OCI-LY1 (cell line): ENCODE results near the gene NLRP3.
"Not testable (repeated sequence)": the region's sequence is repeated elsewhere in the genome, so short reads cannot be mapped to it uniquely, and the experiment has no call there.

Experiments used
- H2AFZ ChIP-seq: fragments of 200-600 bp; sonication (generic), shearing (Covaris generic); 2 replicates; pipeline ENCODE4 v1.6.0; 2014; ENCODE audit warnings: antibody characterized with exemption, mild to moderate bottlenecking, low read length
- H3F3A ChIP-seq: fragments of 200-600 bp; sonication (generic), shearing (Covaris generic); 2 replicates; pipeline ENCODE4 v1.6.0; 2014; ENCODE audit warnings: mild to moderate bottlenecking, antibody characterized with exemption, low read length, moderate library complexity; ENCODE audit not compliant: insufficient read depth
- H3K27ac ChIP-seq: fragments of 200-600 bp; sonication (generic); 2 replicates; pipeline ENCODE4 v1.5.1; 2014; ENCODE audit warnings: low read length, mixed run types, mild to moderate bottlenecking, low read depth; ENCODE audit not compliant: poor library complexity, severe bottlenecking
- H3K27me3 ChIP-seq: fragments of 200-600 bp; sonication (generic); 2 replicates; pipeline ENCODE4 v1.6.0; 2014; ENCODE audit warnings: antibody characterized with exemption, mild to moderate bottlenecking, low read length, moderate library complexity; ENCODE audit not compliant: insufficient read depth
- H3K36me3 ChIP-seq: fragments of 200-600 bp; sonication (generic); 2 replicates; pipeline ENCODE4 v1.6.1; 2014; ENCODE audit warnings: mild to moderate bottlenecking, antibody characterized with exemption, low read length, moderate library complexity, mixed read lengths; ENCODE audit not compliant: insufficient read depth
- H3K4me1 ChIP-seq: fragments of 200-600 bp; sonication (generic); 2 replicates; pipeline ENCODE4 v1.5.1; 2014; ENCODE audit warnings: mild to moderate bottlenecking, low read length, moderate library complexity; ENCODE audit not compliant: insufficient read depth, severe bottlenecking
- H3K4me2 ChIP-seq: fragments of 200-600 bp; sonication (generic), shearing (Covaris generic); 2 replicates; pipeline ENCODE4 v1.6.1; 2014; ENCODE audit warnings: low read length
- H3K4me3 ChIP-seq: fragments of 200-600 bp; sonication (generic); 2 replicates; pipeline ENCODE4 v1.5.1; 2014; ENCODE audit warnings: low read length, low read depth, mild to moderate bottlenecking, mixed read lengths; ENCODE audit not compliant: poor library complexity, severe bottlenecking
- H3K79me2 ChIP-seq: fragments of 200-600 bp; shearing (Covaris generic); 2 replicates; pipeline ENCODE4 v1.6.1; 2016; ENCODE audit warnings: mixed run types, low read length, mixed read lengths; ENCODE audit not compliant: insufficient read depth
- H3K9ac ChIP-seq: fragments of 200-600 bp; sonication (generic), shearing (Covaris generic); 2 replicates; pipeline ENCODE4 v1.6.1; 2014; ENCODE audit warnings: mild to moderate bottlenecking, low read length, mixed read lengths
- H3K9me2 ChIP-seq: fragments of 200-600 bp; sonication (generic), shearing (Covaris generic); 2 replicates; pipeline ENCODE4 v1.6.1; 2014; ENCODE audit warnings: low read depth, mild to moderate bottlenecking, low read length, mixed read lengths
- H3K9me3 ChIP-seq: fragments of 200-600 bp; shearing (Covaris generic); 2 replicates; pipeline ENCODE4 v1.6.1; 2014; ENCODE audit warnings: low read length, mixed read lengths
- H4K20me1 ChIP-seq: fragments of 200-600 bp; sonication (generic), shearing (Covaris generic); 2 replicates; pipeline ENCODE4 v1.6.0; 2016; ENCODE audit warnings: mild to moderate bottlenecking, low read length; ENCODE audit not compliant: insufficient read depth
- EZH2 ChIP-seq: fragments of 200-600 bp; sonication (generic), shearing (Covaris generic); IDR thresholded peaks from 2 replicates; pipeline ENCODE4 v1.8.0; 2017; ENCODE audit warnings: borderline replicate concordance, mixed run types, mild to moderate bottlenecking, antibody characterized with exemption, low read length, moderate library complexity, mixed read lengths
- TF ChIP-seq, protein P1 (sequence below): fragments of 200-600 bp; sonication (generic), shearing (Covaris generic); IDR thresholded peaks from 2 replicates; pipeline ENCODE4 v1.5.1; 2017; ENCODE audit warnings: mild to moderate bottlenecking, antibody characterized with exemption, low read length, moderate library complexity, mixed read lengths

Gene NLRP3

DNA sequence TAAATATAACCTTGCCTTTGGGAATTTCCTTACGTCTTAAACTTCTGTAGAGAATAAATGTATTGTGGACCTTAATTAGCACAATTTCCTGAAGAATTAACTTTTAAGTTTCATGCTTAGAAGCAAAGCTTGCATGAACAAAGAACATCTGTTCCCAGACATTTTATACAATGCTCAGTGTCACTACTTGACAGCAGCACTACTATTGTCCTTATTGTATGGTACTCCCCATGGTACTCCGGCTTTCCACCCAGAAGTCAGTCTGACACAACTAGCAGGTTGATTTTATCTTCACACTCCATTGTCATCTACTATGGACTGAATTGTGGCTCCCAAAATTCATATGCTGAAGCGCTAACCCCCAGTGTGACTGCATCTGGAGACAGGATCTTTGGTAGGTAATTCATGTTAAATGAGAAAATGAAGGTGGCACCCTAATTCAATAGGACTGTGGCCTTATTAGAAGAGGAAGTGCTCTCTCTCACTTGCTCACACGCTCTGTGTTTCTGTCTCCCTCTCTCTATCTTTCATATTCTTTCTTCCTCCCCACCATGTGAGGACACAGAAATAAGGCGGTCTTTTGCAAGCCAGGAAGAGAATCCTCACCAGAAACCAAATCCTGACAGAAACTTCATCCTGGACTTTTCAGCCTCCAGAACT, 52.6 kb downstream of the NLRP3 start:
- H3K27me3 ChIP-seq, result no peaks in the 10 kb centered on the region
- H4K20me1 ChIP-seq, result no peaks in the 10 kb centered on the region
- H3K9me2 ChIP-seq, result no peaks in the 10 kb centered on the region
- H3K4me3 ChIP-seq, result no peak overlapping the region
- no peak overlapping the region for H3K4me2 ChIP-seq
- H3K27ac ChIP-seq, result no peak overlapping the region
- H3K36me3 ChIP-seq, result no peaks in the 10 kb centered on the region
- no peak overlapping the region for H3K9ac ChIP-seq
- no peak overlapping the region for H2AFZ ChIP-seq
- no peaks in the 10 kb centered on the region for H3F3A ChIP-seq
- H3K79me2 ChIP-seq, result no peaks in the 10 kb centered on the region
- H3K4me1 ChIP-seq, result no peaks in the 10 kb centered on the region
- TF ChIP-seq, protein P1, sequence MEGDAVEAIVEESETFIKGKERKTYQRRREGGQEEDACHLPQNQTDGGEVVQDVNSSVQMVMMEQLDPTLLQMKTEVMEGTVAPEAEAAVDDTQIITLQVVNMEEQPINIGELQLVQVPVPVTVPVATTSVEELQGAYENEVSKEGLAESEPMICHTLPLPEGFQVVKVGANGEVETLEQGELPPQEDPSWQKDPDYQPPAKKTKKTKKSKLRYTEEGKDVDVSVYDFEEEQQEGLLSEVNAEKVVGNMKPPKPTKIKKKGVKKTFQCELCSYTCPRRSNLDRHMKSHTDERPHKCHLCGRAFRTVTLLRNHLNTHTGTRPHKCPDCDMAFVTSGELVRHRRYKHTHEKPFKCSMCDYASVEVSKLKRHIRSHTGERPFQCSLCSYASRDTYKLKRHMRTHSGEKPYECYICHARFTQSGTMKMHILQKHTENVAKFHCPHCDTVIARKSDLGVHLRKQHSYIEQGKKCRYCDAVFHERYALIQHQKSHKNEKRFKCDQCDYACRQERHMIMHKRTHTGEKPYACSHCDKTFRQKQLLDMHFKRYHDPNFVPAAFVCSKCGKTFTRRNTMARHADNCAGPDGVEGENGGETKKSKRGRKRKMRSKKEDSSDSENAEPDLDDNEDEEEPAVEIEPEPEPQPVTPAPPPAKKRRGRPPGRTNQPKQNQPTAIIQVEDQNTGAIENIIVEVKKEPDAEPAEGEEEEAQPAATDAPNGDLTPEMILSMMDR, result no peak
- TF ChIP-seq EZH2, result no peak
- H3K9me3 ChIP-seq, result no peaks in the 10 kb centered on the region

DNA sequence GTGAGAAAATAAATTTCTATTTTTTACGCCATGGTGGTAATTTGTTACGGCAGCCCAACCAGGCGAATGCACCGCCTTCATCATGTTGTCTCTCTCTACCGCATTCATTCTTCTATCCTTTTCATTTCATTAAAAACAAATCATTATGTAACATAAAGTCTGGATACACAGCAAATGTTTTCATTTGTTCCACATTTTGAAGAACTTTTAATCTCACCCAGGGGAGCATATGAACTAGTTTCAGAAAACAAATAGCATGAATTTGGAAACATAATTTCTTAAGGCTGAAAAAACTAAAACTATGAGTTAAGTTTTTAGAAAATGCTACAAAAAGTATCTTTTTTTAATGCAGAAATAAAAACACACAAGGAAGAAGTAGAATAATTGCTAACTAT, 53.2 kb downstream of the NLRP3 start:
- Histone ChIP-seq H3K4me3 (no peak overlapping the region), H3K4me1 (no peaks in the 10 kb centered on the region), H3K36me3 (no peaks in the 10 kb centered on the region), H4K20me1 (no peaks in the 10 kb centered on the region), H3K9ac (no peak overlapping the region), H3K27me3 (no peaks in the 10 kb centered on the region), H3K9me3 (no peaks in the 10 kb centered on the region), H2AFZ (no peak overlapping the region), H3F3A (no peaks in the 10 kb centered on the region), H3K9me2 (no peaks in the 10 kb centered on the region), H3K27ac (no peak overlapping the region), H3K79me2 (no peaks in the 10 kb centered on the region), H3K4me2 (no peak overlapping the region)
- no peak for TF ChIP-seq EZH2
- TF ChIP-seq, protein P1, result no peak

- H3K9me2 ChIP-seq, H3K4me3 ChIP-seq, H3K4me2 ChIP-seq, H3K27ac ChIP-seq, H3K27me3 ChIP-seq, H3K4me1 ChIP-seq, H3K9me3 ChIP-seq, H2AFZ ChIP-seq, H4K20me1 ChIP-seq, H3K9ac ChIP-seq, H3K36me3 ChIP-seq, H3K79me2 ChIP-seq, H3F3A ChIP-seq: not testable (repeated sequence)
These were observed 55.0 kb downstream of the NLRP3 start for GRCh38 chr1:247470942-247471429.

DNA sequence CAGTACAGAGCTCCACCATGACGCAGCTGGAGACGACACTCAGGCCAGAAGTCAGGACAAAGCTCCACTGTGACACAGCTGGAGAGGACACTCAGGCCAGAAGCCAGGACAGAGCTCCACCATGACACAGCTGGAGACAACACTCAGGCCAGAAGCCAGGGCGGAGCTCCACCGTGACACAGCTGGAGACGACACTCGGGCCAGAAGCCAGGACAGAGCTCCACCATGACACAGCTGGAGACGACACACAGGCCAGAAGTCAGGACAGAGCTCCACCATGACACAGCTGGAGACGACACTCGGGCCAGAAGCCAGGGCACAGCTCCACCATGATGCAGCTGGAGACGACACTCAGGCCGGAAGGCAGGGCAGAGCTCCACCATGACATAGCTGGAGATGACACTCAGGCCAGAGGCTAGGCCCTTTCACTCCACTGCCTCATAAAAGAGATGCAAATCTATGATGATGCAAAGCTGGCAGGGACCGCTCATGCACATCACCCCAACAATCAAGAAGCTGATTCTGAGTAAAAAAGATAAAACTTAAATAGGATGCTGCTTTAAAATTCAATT, 55.6 kb downstream of the NLRP3 start:
- H3K36me3 ChIP-seq, result no peaks in the 10 kb centered on the region
- H3K9ac ChIP-seq, result no peak overlapping the region
- no peaks in the 10 kb centered on the region for H3K9me3 ChIP-seq
- no peaks in the 10 kb centered on the region for H3K79me2 ChIP-seq
- no peaks in the 10 kb centered on the region for H4K20me1 ChIP-seq
- no peaks in the 10 kb centered on the region for H3K27me3 ChIP-seq
- no peaks in the 10 kb centered on the region for H3K4me1 ChIP-seq
- no peak overlapping the region for H3K4me2 ChIP-seq
- H3K27ac ChIP-seq, result no peak overlapping the region
- TF ChIP-seq, protein P1, result no peak
- no peak for TF ChIP-seq EZH2
- no peaks in the 10 kb centered on the region for H3F3A ChIP-seq
- no peak overlapping the region for H3K4me3 ChIP-seq
- no peaks in the 10 kb centered on the region for H3K9me2 ChIP-seq
- H2AFZ ChIP-seq, result no peak overlapping the region
